AG09319 (cell line): ENCODE results near the gene CCDC188.

Experiments used
- DNase-seq: peaks from one replicate; pipeline ENCODE4 v3.0.0-alpha.2; 2010; ENCODE audit warnings: low read depth; ENCODE audit errors: extremely low read depth
- CTCF ChIP-seq: IDR thresholded peaks from 2 replicates; pipeline ENCODE4 v1.5.1; 2011; ENCODE audit warnings: low read depth, mild to moderate bottlenecking, inconsistent platforms, low read length, moderate library complexity

CCDC188 gene

GRCh38 chr22:20118300-20119020 is 32.4 kb downstream of the CCDC188 start:
- DNase-seq, result no peak
- no peak for TF ChIP-seq CTCF

GRCh38 chr22:20117633-20118299 is 33.1 kb downstream of the CCDC188 start:
- no peak for DNase-seq
- TF ChIP-seq CTCF, result no peak

- TF ChIP-seq CTCF, result no peak; the same call in 1 of the 2 replicates
- peak; percentile 96 for DNase-seq
These were observed 33.8 kb downstream of the CCDC188 start, which contains the start of gene TRMT2A for GRCh38 chr22:20116951-20117632. Gene TRMT2A (minus strand): TSS chr22:20117226. CDS start chr22:20116906, 320 bp downstream.

GRCh38 chr22:20116376-20116950 is 34.4 kb downstream of the CCDC188 start:
- no peak for DNase-seq
- no peak for TF ChIP-seq CTCF

- DNase-seq, result no peak
- no peak for TF ChIP-seq CTCF
These were observed 35.0 kb downstream of the CCDC188 start, which contains the start of gene RANBP1 for GRCh38 chr22:20115691-20116375. Gene RANBP1 (plus strand): TSS chr22:20116104. CDS start chr22:20116185, 81 bp downstream.

- no peak for TF ChIP-seq CTCF
- DNase-seq, result no peak
These were observed 36.1 kb downstream of the CCDC188 start for GRCh38 chr22:20114506-20115475.
